ENCODE measurements around the gene MAPKAPK2.
"Not testable (repeated sequence)": the region's sequence is repeated elsewhere in the genome, so short reads cannot be mapped to it uniquely, and the experiment has no call there.

MAPKAPK2 gene

DNA sequence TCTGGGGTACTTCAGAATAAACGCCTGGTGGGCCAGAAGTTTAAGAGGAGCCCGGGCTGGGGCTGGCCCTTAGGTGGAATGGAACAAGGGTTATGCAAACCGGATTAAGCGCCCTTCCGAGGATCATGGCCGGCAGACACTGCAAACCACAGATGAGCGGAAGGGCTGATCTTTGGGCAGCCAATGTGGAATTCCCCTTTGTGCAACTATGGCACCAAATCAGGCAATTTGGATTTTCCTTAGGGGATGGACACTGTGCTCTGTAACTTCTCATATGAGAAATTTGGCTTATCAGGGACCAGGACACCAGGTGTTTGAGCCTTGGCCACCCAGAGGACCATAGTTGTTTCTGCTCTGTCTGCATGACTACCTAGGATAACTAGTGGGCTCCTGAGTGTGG lies 93.3 kb downstream of the MAPKAPK2 start:
- DNase-seq (ENCODE audit: low read depth): no peak

DNA sequence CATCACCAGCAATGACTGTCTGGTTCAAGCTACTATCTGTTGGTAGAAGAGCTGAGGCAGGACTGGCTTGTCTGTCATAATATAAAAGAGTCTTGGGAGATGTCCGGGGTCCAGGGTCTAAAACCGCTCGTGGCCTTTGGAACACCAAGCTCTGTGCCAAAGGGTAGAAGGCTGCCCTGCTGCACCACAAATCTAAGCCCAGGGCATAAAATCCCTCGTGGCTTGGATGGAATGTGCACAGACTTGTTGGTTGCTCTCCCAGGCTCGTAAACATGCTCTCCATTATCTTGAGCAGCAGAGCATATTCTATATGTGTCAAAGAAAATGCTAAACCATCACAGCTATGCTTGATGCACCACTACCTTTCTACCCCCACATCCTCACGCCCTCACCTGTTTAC lies 94.2 kb downstream of the MAPKAPK2 start:
- DNase-seq (ENCODE audit: low read depth): not testable (repeated sequence)

DNA sequence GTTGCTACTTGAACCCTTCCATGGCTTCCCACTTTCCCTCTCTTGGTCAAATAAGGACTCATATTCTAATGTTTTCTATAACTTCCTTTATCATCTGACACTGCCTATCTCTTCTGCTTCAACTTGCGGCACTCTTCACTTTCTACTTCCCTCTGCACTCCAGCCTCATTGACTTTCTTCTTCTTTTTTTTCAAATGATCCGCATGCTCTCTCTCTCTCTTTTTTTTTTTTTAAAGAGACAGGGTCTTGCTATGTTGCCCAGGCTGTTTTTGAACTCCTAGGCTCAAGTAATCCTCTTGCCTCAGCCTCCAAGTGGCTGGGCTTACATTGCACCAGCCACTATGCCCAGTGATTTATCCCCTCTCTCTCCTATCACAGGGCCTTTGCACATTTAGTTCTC lies 94.9 kb downstream of the MAPKAPK2 start:
- no peak for DNase-seq (ENCODE audit: low read depth)

DNA sequence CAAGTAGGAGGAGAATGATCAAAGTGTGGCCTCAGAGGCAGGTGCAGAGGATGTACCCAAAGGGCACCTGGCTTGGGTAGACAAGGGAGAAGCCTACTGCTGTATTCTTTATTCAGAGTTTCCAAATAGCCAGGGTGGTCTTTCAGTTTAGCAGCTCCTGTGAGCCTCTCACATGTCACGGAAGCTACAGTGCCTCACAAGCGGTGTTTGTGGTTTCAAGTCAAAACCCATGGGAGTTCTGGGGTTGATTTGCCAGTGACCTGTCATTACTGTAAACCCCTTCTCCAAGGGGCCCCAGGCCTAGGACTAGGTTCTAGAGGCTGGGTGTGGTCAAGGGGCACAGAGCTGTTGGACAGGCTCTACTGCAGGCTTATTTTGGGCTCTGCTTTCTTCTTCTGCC lies 97.7 kb downstream of the MAPKAPK2 start:
- no peak for DNase-seq (ENCODE audit: low read depth)

DNA sequence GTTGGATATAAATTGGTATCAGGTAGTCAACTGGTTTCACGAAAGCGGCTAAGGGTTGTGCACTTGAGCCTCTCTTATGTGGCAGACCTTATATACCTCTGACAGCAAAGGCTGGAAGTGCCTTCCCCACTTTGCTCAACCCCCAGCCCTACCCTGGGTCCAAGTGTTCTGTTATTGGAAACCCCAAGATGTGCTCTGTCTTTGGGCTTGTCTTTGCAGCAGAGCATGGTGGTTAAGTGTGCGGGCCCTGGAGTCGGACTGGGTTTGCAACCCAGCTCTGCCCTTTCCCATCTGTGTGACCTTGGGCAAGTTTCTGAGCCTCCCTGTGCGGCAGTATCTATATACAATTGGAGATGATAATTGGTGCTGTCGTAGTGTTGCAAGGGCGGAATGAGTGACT lies 98.8 kb downstream of the MAPKAPK2 start:
- DNase-seq (ENCODE audit: low read depth): no peak

Data from ELR (cell line).